PC-3 (cell line): ENCODE data around the gene RNF39. TPM values are rescaled to one million over a fixed set of nuclear protein-coding genes. Genes with fewer than 3 reads are reported as not detected.

Source experiments
- ATAC-seq: fragments of 200-7000 bp; cut with Tn5 transposase; 2 replicates; pipeline ENCODE4 v1.9.1; 2020; ENCODE audit warnings: mild to moderate bottlenecking, moderate library complexity
- BruUV-seq: library from RNA; stranded (reverse); fragments of 400-500 nt; replicated peaks from 2 replicates; lab custom pipeline; 2021; lab: Mats Ljungman, UMichigan
- CTCF ChIA-PET: fragments of 300-600 bp; sonication (Branson Sonifier 250); formaldehyde crosslinking; loops from one replicate; lab custom pipeline; 2022; ENCODE audit warnings: antibody characterized with exemption; lab: Charles Lee
- POLR2A ChIA-PET: fragments of 300-600 bp; sonication (Branson Sonifier 250); formaldehyde crosslinking; loops from one replicate; lab custom pipeline; 2022; ENCODE audit warnings: antibody characterized with exemption; ENCODE audit not compliant: unreplicated experiment; lab: Charles Lee
- DNase-seq: peaks from one replicate; pipeline ENCODE4 v3.0.0-alpha.2; 2015
- H2AFZ ChIP-seq: fragments of 300-600 bp; sonication (generic); 2 replicates; pipeline ENCODE4 v1.6.0; 2016; ENCODE audit warnings: antibody characterized with exemption, low read length
- H3F3A ChIP-seq: fragments of 300-600 bp; sonication (generic); one replicate; pipeline ENCODE4 v1.6.0; 2017; ENCODE audit warnings: antibody characterized with exemption, low read length, control low read depth, mild to moderate bottlenecking; ENCODE audit not compliant: unreplicated experiment
- H3K27ac ChIP-seq: fragments of 300-600 bp; sonication (generic); 2 replicates; pipeline ENCODE4 v1.5.1; 2016; ENCODE audit warnings: mild to moderate bottlenecking, low read length
- H3K27me3 ChIP-seq: fragments of 300-600 bp; sonication (generic); 2 replicates; pipeline ENCODE4 v1.6.1; 2016; ENCODE audit warnings: low read length, mixed read lengths
- H3K36me3 ChIP-seq: fragments of 300-600 bp; sonication (generic); 2 replicates; pipeline ENCODE4 v1.6.1; 2016; ENCODE audit warnings: low read depth, mixed run types, low read length, mixed read lengths
- H3K4me1 ChIP-seq: fragments of 300-600 bp; sonication (generic); 2 replicates; pipeline ENCODE4 v1.5.1; 2016; ENCODE audit warnings: low read length; ENCODE audit not compliant: insufficient read depth
- H3K4me2 ChIP-seq: fragments of 300-600 bp; sonication (generic); 2 replicates; pipeline ENCODE4 v1.6.0; 2016; ENCODE audit warnings: low read length
- H3K4me3 ChIP-seq: fragments of 300-600 bp; sonication (generic); 2 replicates; pipeline ENCODE4 v1.5.1; 2016; ENCODE audit warnings: mild to moderate bottlenecking, low read length, mixed read lengths
- H3K79me2 ChIP-seq: fragments of 300-600 bp; sonication (generic); 2 replicates; pipeline ENCODE4 v1.6.1; 2017; ENCODE audit warnings: low read length, mixed read lengths
- H3K9ac ChIP-seq: fragments of 300-600 bp; sonication (generic); 2 replicates; pipeline ENCODE4 v1.6.0; 2016; ENCODE audit warnings: mild to moderate bottlenecking, low read length
- H3K9me2 ChIP-seq: fragments of 300-600 bp; sonication (generic); replicated peaks from 2 replicates; pipeline ENCODE4 v1.6.1; 2016; ENCODE audit warnings: mixed run types, low read length, mixed read lengths
- H3K9me3 ChIP-seq: fragments of 300-600 bp; sonication (generic); 2 replicates; pipeline ENCODE4 v1.6.1; 2016; ENCODE audit warnings: low read length, mixed read lengths
- H4K20me1 ChIP-seq: fragments of 300-600 bp; sonication (generic); 2 replicates; pipeline ENCODE4 v1.6.1; 2016; ENCODE audit warnings: low read length, mixed read lengths
- EZH2 ChIP-seq: fragments of 300-600 bp; sonication (generic); IDR thresholded peaks from one replicate; pipeline ENCODE4 v1.6.1; 2017; ENCODE audit warnings: antibody characterized with exemption, mild to moderate bottlenecking, low read length; ENCODE audit not compliant: unreplicated experiment
- EZH2phosphoT487 ChIP-seq: fragments of 300-600 bp; sonication (generic); IDR thresholded peaks from 2 replicates; pipeline ENCODE4 v1.6.1; 2018; ENCODE audit warnings: mild to moderate bottlenecking, antibody characterized with exemption, low read length, borderline replicate concordance
- intact Hi-C: fragments of 100-400 bp; cut with micrococcal nuclease; formaldehyde crosslinking; loops from 2 replicates; pipeline ENCODE4 v1.9.0; 2023
- total RNA-seq: library from RNA; depleted of rRNA; stranded (reverse); fragments of >200 nt; gene quantifications from 2 replicates; pipeline ENCODE4 v1.2.3, GENCODE V29; 2014
- TF ChIP-seq, protein P1 (sequence below): fragments of 300-600 bp; sonication (generic); conservative IDR thresholded peaks from 2 replicates; pipeline ENCODE4 v1.5.1; 2017; ENCODE audit warnings: antibody characterized with exemption, low read depth, mild to moderate bottlenecking, low read length

Gene RNF39
- total RNA-seq, 1 experiment from 2014 or later, result 2.0 TPM

DNA sequence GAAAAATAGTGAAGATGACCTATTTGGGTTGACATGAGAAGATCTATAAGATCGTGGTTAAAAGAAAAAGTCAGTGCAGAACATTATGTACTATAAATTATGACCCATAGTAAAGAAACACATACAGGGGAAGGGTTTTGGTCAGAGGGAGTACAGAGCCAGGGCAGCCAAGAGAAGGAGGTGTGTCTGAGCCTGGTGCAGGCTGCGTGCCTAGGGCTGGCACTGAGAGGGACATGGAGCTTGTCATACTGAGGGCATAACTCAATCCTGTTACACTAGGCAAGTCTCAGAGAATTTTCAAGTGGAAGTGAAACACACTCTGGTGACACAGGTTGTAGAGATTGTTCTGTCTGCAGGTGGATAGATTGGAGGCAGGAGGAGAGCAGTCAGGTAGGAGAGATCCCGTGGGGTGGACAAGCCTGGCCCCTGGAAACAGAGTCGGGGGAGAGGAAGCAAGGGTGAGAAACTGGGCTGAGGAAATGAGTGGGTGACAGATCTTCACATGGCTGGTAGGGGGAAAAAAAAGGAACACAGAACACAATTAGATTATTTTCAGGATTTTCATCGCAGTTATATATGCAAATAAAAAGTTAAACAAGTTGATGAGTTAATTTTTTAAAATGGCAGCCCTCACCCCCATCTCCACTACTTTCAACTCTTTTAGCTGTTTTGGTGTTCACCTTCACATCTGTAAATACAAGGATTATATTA is 18.5 kb upstream of the RNF39 start:
- Histone ChIP-seq H4K20me1 (no peaks in the 10 kb centered on the region), H2AFZ (no peak overlapping the region), H3K27me3 (no peaks in the 10 kb centered on the region), H3K27ac (no peak overlapping the region), H3K36me3 (no peaks in the 10 kb centered on the region), H3K9me3 (no peaks in the 10 kb centered on the region), H3K9ac (no peak overlapping the region), H3K79me2 (no peaks in the 10 kb centered on the region), H3K9me2 (no peaks in the 10 kb centered on the region), H3K4me1 (peaks cover 22% of the 10 kb centered on the region), H3F3A (no peaks in the 10 kb centered on the region), H3K4me2 (no peak overlapping the region), H3K4me3 (no peak overlapping the region)
- ChIA-PET POLR2A (interaction anchor here (0.8 to 0.9 kb wide), 2 partner anchors 33 to 177 kb away, joined by 3 to 4 read pairs; partner anchors contain the start of gene POLR1H), CTCF (no interaction called here)
- no TSS peak for BruUV-seq
- no peak for DNase-seq
- no peak for ATAC-seq
- TF ChIP-seq EZH2phosphoT487 (no peak), EZH2 (no peak)
- TF ChIP-seq, protein P1, sequence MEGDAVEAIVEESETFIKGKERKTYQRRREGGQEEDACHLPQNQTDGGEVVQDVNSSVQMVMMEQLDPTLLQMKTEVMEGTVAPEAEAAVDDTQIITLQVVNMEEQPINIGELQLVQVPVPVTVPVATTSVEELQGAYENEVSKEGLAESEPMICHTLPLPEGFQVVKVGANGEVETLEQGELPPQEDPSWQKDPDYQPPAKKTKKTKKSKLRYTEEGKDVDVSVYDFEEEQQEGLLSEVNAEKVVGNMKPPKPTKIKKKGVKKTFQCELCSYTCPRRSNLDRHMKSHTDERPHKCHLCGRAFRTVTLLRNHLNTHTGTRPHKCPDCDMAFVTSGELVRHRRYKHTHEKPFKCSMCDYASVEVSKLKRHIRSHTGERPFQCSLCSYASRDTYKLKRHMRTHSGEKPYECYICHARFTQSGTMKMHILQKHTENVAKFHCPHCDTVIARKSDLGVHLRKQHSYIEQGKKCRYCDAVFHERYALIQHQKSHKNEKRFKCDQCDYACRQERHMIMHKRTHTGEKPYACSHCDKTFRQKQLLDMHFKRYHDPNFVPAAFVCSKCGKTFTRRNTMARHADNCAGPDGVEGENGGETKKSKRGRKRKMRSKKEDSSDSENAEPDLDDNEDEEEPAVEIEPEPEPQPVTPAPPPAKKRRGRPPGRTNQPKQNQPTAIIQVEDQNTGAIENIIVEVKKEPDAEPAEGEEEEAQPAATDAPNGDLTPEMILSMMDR, result no peak
- intact Hi-C loops, result no loop called here

DNA sequence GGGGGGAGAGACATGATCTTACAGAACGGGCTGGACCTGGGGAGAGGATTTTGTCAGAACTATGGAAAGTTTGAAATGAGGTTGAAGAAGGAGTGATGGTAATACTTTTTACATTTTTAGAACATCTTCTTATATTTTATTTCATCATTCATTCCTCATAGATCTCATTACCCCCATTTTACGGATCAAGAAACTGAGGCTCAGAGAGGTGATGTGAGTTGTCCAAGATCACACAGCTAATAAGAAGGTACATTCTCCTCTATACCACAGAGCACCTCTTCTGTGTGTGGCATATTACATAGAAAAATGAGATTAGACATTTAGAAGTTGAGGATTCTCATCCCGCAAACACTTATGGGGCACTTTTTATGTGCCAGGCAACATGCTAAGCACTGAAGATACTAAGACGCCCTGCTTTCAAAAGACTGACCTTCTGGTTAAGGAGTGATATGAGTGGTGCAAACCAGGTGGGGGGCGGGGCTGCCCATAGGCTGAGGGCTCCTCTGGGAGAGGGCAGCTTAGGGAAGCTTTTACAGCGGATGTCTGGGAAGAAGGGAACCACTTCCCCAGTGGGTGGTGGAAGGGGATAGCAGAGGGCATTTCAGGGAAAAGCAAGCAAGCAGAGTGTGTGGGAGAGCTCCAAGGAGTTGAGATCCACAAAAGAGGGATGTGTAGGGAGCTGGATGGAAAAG is 17.4 kb upstream of the RNF39 start:
- H3K4me2 ChIP-seq, result no peak overlapping the region
- H3K27ac ChIP-seq, result no peak overlapping the region
- intact Hi-C loops, result no loop called here
- no peaks in the 10 kb centered on the region for H3K79me2 ChIP-seq
- H3K9me3 ChIP-seq, result no peaks in the 10 kb centered on the region
- no peaks in the 10 kb centered on the region for H3F3A ChIP-seq
- no peaks in the 10 kb centered on the region for H4K20me1 ChIP-seq
- no TSS peak for BruUV-seq
- ATAC-seq (no peak), DNase-seq (no peak)
- H3K27me3 ChIP-seq, result no peaks in the 10 kb centered on the region
- no peaks in the 10 kb centered on the region for H3K9me2 ChIP-seq
- H3K9ac ChIP-seq, result no peak overlapping the region
- ChIA-PET CTCF (no interaction called here), POLR2A (no interaction called here)
- H3K4me1 ChIP-seq, result peaks cover 22% of the 10 kb centered on the region
- no peak overlapping the region for H2AFZ ChIP-seq
- no peak overlapping the region for H3K4me3 ChIP-seq
- TF ChIP-seq EZH2 (no peak), EZH2phosphoT487 (no peak)
- TF ChIP-seq, protein P1, result no peak
- no peaks in the 10 kb centered on the region for H3K36me3 ChIP-seq
